Neural cell (in vitro differentiated cells): ENCODE measurements around the gene THRA. TPM values are rescaled to one million over a fixed set of nuclear protein-coding genes. Genes with fewer than 3 reads are reported as not detected.

Source experiments
- H2AFZ ChIP-seq: fragments of 200-600, 300-800 bp; sonication (generic), shearing (Covaris generic); 2 replicates; pipeline ENCODE4 v1.6.0; 2014; ENCODE audit warnings: low read depth, mild to moderate bottlenecking, antibody characterized with exemption, low read length, moderate library complexity
- H3F3A ChIP-seq: fragments of 200-600 bp; shearing (Covaris generic); 2 replicates; pipeline ENCODE4 v1.6.1; 2016; ENCODE audit warnings: mild to moderate bottlenecking, moderate library complexity, mixed read lengths, antibody characterized with exemption, low read length; ENCODE audit not compliant: insufficient read depth, poor library complexity, severe bottlenecking
- H3K27ac ChIP-seq: fragments of 200-600, 300-800 bp; sonication (generic), shearing (Covaris generic); 2 replicates; pipeline ENCODE4 v1.5.1; 2014; ENCODE audit warnings: mild to moderate bottlenecking, low read length, moderate library complexity
- H3K27me3 ChIP-seq: fragments of 300-800, 200-600 bp; sonication (generic), shearing (Covaris generic); 2 replicates; pipeline ENCODE4 v1.6.0; 2014; ENCODE audit warnings: mild to moderate bottlenecking, low read depth, low read length, moderate library complexity; ENCODE audit not compliant: insufficient read depth
- H3K36me3 ChIP-seq: fragments of 300-800, 200-600 bp; sonication (generic), shearing (Covaris generic); 2 replicates; pipeline ENCODE4 v1.5.1; 2014; ENCODE audit warnings: mild to moderate bottlenecking, antibody characterized with exemption, low read length, moderate library complexity; ENCODE audit not compliant: insufficient read depth
- H3K4me2 ChIP-seq: fragments of 300-800, 200-600 bp; sonication (generic), shearing (Covaris generic); 2 replicates; pipeline ENCODE4 v1.6.0; 2014; ENCODE audit warnings: mild to moderate bottlenecking, low read length
- H3K4me3 ChIP-seq: fragments of 300-800, 200-600 bp; sonication (generic), shearing (Covaris generic); 2 replicates; pipeline ENCODE4 v1.5.1; 2014; ENCODE audit warnings: mild to moderate bottlenecking, low read length, moderate library complexity
- H3K79me2 ChIP-seq: fragments of 200-600 bp; shearing (Covaris generic); replicated peaks from 2 replicates; pipeline ENCODE4 v1.6.0; 2014; ENCODE audit warnings: mild to moderate bottlenecking, low read length, moderate library complexity; ENCODE audit not compliant: insufficient read depth
- H3K9ac ChIP-seq: fragments of 300-800, 200-600 bp; sonication (generic), shearing (Covaris generic); 2 replicates; pipeline ENCODE4 v1.6.1; 2016; ENCODE audit warnings: mild to moderate bottlenecking, low read length, mixed read lengths
- H3K9me2 ChIP-seq: fragments of 200-600 bp; shearing (Covaris generic); 2 replicates; pipeline ENCODE4 v1.6.1; 2016; ENCODE audit warnings: mild to moderate bottlenecking, low read length, mixed read lengths; ENCODE audit not compliant: insufficient read depth
- H3K9me3 ChIP-seq: fragments of 200-600, 300-800 bp; sonication (generic), shearing (Covaris generic); 2 replicates; pipeline ENCODE4 v1.6.1; 2016; ENCODE audit warnings: mild to moderate bottlenecking, mixed run types, low read length, moderate library complexity, mixed read lengths
- H4K20me1 ChIP-seq: fragments of 200-600 bp; shearing (Covaris generic); 2 replicates; pipeline ENCODE4 v1.6.1; 2016; ENCODE audit warnings: mild to moderate bottlenecking, mixed run types; ENCODE audit not compliant: insufficient read depth
- CTCF ChIP-seq: fragments of 450-650 bp; IDR thresholded peaks from 2 replicates; pipeline ENCODE4 v1.5.1; 2014; ENCODE audit warnings: antibody characterized with exemption, mild to moderate bottlenecking, moderate library complexity; ENCODE audit not compliant: poor library complexity, severe bottlenecking
- EP300 ChIP-seq: fragments of 450-650 bp; conservative IDR thresholded peaks from 2 replicates; pipeline ENCODE4 v1.6.1; 2014; ENCODE audit warnings: antibody characterized with exemption, mild to moderate bottlenecking, moderate library complexity; ENCODE audit not compliant: poor library complexity, severe bottlenecking
- EZH2 ChIP-seq: fragments of 200-600, 300-800 bp; shearing (Covaris generic), sonication (generic); IDR thresholded peaks from 2 replicates; pipeline ENCODE4 v1.6.1; 2014; ENCODE audit warnings: antibody characterized with exemption, low read length, borderline replicate concordance, mild to moderate bottlenecking; ENCODE audit not compliant: insufficient read depth, poor library complexity, severe bottlenecking
- MXI1 ChIP-seq: fragments of 450-650 bp; conservative IDR thresholded peaks from 2 replicates; pipeline ENCODE4 v1.6.1; 2014; ENCODE audit warnings: antibody characterized with exemption, mild to moderate bottlenecking; ENCODE audit not compliant: poor library complexity, severe bottlenecking
- POLR2AphosphoS5 ChIP-seq: IDR thresholded peaks from 2 replicates; pipeline ENCODE4 v1.6.1; 2012
- RAD21 ChIP-seq: fragments of 450-650 bp; conservative IDR thresholded peaks from 2 replicates; pipeline ENCODE4 v1.6.1; 2014; ENCODE audit warnings: antibody characterized with exemption, mild to moderate bottlenecking, moderate library complexity
- REST ChIP-seq: IDR thresholded peaks from 2 replicates; pipeline ENCODE4 v1.6.1; 2012; ENCODE audit warnings: borderline replicate concordance
- SMC3 ChIP-seq: fragments of 450-650 bp; conservative IDR thresholded peaks from 2 replicates; pipeline ENCODE4 v1.6.1; 2014; ENCODE audit warnings: antibody characterized with exemption, mild to moderate bottlenecking, moderate library complexity; ENCODE audit not compliant: poor library complexity
- TAF1 ChIP-seq: IDR thresholded peaks from 2 replicates; pipeline ENCODE4 v1.6.1; 2012; ENCODE audit warnings: low read depth
- polyA plus RNA-seq: library from polyadenylated mRNA; depleted of rRNA; stranded (reverse); fragments of >200 nt; gene quantifications from 2 replicates; pipeline ENCODE4 v1.2.3, GENCODE V29; 2014

The THRA gene
- polyA plus RNA-seq, 1 donor from 2014 or later = 97.2 TPM

GRCh38 chr17:40035162-40035559 lies 27.6 kb upstream of the THRA start:
- H3F3A ChIP-seq = no peaks in the 10 kb centered on the region
- no peak overlapping the region for H3K27ac ChIP-seq
- no peaks in the 10 kb centered on the region for H3K27me3 ChIP-seq
- no peak overlapping the region for H3K9ac ChIP-seq
- H3K36me3 ChIP-seq = no peaks in the 10 kb centered on the region
- TF ChIP-seq EP300 = no peak
- TF ChIP-seq CTCF = peak; percentile 56
- no peak for TF ChIP-seq POLR2AphosphoS5
- no peak for TF ChIP-seq EZH2
- TF ChIP-seq TAF1 = no peak
- peak; percentile 44 for TF ChIP-seq SMC3
- no peak for TF ChIP-seq MXI1
- TF ChIP-seq RAD21 = peak; percentile 40
- no peak for TF ChIP-seq REST
- H3K79me2 ChIP-seq = no peaks in the 10 kb centered on the region
- no peak overlapping the region for H3K4me2 ChIP-seq
- H4K20me1 ChIP-seq = no peaks in the 10 kb centered on the region
- no peaks in the 10 kb centered on the region for H3K9me3 ChIP-seq
- H3K4me3 ChIP-seq = no peak overlapping the region
- no peak overlapping the region for H2AFZ ChIP-seq
- H3K9me2 ChIP-seq = no peaks in the 10 kb centered on the region

- H2AFZ ChIP-seq = no peak overlapping the region
- no peak overlapping the region for H3K9ac ChIP-seq
- H3K9me3 ChIP-seq = no peaks in the 10 kb centered on the region
- H4K20me1 ChIP-seq = no peaks in the 10 kb centered on the region
- H3K27ac ChIP-seq = no peak overlapping the region
- H3K36me3 ChIP-seq = no peaks in the 10 kb centered on the region
- H3K4me2 ChIP-seq = no peak overlapping the region
- no peaks in the 10 kb centered on the region for H3K27me3 ChIP-seq
- H3K4me3 ChIP-seq = no peak overlapping the region
- H3K79me2 ChIP-seq = no peaks in the 10 kb centered on the region
- TF ChIP-seq REST = no peak
- TF ChIP-seq TAF1 = no peak
- no peak for TF ChIP-seq POLR2AphosphoS5
- peak; percentile 36 for TF ChIP-seq CTCF
- TF ChIP-seq SMC3 = peak; percentile 32
- TF ChIP-seq EP300 = no peak
- peak; percentile 21 for TF ChIP-seq RAD21
- TF ChIP-seq EZH2 = no peak
- TF ChIP-seq MXI1 = no peak
- H3F3A ChIP-seq = no peaks in the 10 kb centered on the region
- H3K9me2 ChIP-seq = no peaks in the 10 kb centered on the region
Observed at GRCh38 chr17:40038882-40039513, 23.8 kb upstream of the THRA start.
